Mucosa of stomach (tissue), 1 donor: Measurements from ENCODE around the gene MRC1.
"Not testable (repeated sequence)": the region's sequence is repeated elsewhere in the genome, so short reads cannot be mapped to it uniquely, and the experiment has no call there.

Source experiments
- H3K27me3 ChIP-seq: one replicate; pipeline ENCODE4 v1.7.0; 2013; ENCODE audit warnings: mild to moderate bottlenecking, low read length; ENCODE audit not compliant: control insufficient read depth, insufficient read depth
- H3K36me3 ChIP-seq: one replicate; pipeline ENCODE4 v1.7.0; 2013; ENCODE audit warnings: low read length; ENCODE audit not compliant: control insufficient read depth, insufficient read depth
- H3K4me1 ChIP-seq: one replicate; pipeline ENCODE4 v1.7.0; 2013; ENCODE audit warnings: mild to moderate bottlenecking, low read length; ENCODE audit not compliant: control insufficient read depth, insufficient read depth
- H3K4me3 ChIP-seq: one replicate; pipeline ENCODE4 v1.7.0; 2013; ENCODE audit warnings: low read length
- H3K9ac ChIP-seq: one replicate; pipeline ENCODE4 v1.7.0; 2013; ENCODE audit warnings: mild to moderate bottlenecking, low read length, moderate library complexity
- H3K9me3 ChIP-seq: one replicate; pipeline ENCODE4 v1.7.0; 2013; ENCODE audit warnings: mild to moderate bottlenecking, low read length, moderate library complexity; ENCODE audit not compliant: control insufficient read depth
- donor health status: Pancreatic carcinoma.

Gene MRC1

GRCh38 chr10:17914169-17915045, 105.3 kb downstream of the MRC1 start:
- H3K36me3 ChIP-seq, result no peaks in the 10 kb centered on the region
- H3K9me3 ChIP-seq, result no peaks in the 10 kb centered on the region
- no peaks in the 10 kb centered on the region for H3K27me3 ChIP-seq
- no peak overlapping the region for H3K9ac ChIP-seq
- H3K4me1 ChIP-seq, result no peaks in the 10 kb centered on the region
- H3K4me3 ChIP-seq, result no peak overlapping the region

GRCh38 chr10:17915181-17915580, 106.0 kb downstream of the MRC1 start:
- Histone ChIP-seq H3K9me3 (no peaks in the 10 kb centered on the region), H3K4me3 (no peak overlapping the region), H3K4me1 (no peaks in the 10 kb centered on the region), H3K27me3 (no peaks in the 10 kb centered on the region), H3K36me3 (no peaks in the 10 kb centered on the region), H3K9ac (no peak overlapping the region)

GRCh38 chr10:17918187-17918903, 109.2 kb downstream of the MRC1 start:
- Histone ChIP-seq H3K36me3 (no peaks in the 10 kb centered on the region), H3K9me3 (no peaks in the 10 kb centered on the region), H3K4me1 (no peaks in the 10 kb centered on the region)

GRCh38 chr10:17921378-17921777, 112.2 kb downstream of the MRC1 start:
- H3K9ac ChIP-seq, result no peak overlapping the region
- H3K4me1 ChIP-seq, result no peaks in the 10 kb centered on the region
- no peaks in the 10 kb centered on the region for H3K9me3 ChIP-seq
- no peaks in the 10 kb centered on the region for H3K36me3 ChIP-seq
- H3K4me3 ChIP-seq, result no peak overlapping the region
- H3K27me3 ChIP-seq, result no peaks in the 10 kb centered on the region

More at GRCh38 chr10:17918187-17918903, 109.2 kb downstream of the MRC1 start:
- no peaks in the 10 kb centered on the region for H3K27me3 ChIP-seq
- H3K9ac ChIP-seq, result no peak overlapping the region
- no peak overlapping the region for H3K4me3 ChIP-seq

- Histone ChIP-seq H3K4me1 (no peaks in the 10 kb centered on the region), H3K9ac (no peak overlapping the region), H3K4me3 (no peak overlapping the region), H3K27me3 (no peaks in the 10 kb centered on the region), H3K9me3 (no peaks in the 10 kb centered on the region), H3K36me3 (no peaks in the 10 kb centered on the region)
These were observed 114.6 kb downstream of the MRC1 start for GRCh38 chr10:17923728-17924127.

- no peaks in the 10 kb centered on the region for H3K36me3 ChIP-seq
These were observed 134.0 kb downstream of the MRC1 start for GRCh38 chr10:17943033-17943745.

GRCh38 chr10:17950269-17950668, 141.1 kb downstream of the MRC1 start:
- not testable (repeated sequence) for H3K9me3 ChIP-seq, H3K36me3 ChIP-seq, H3K4me1 ChIP-seq, H3K4me3 ChIP-seq, H3K27me3 ChIP-seq, H3K9ac ChIP-seq

More at GRCh38 chr10:17943033-17943745, 134.0 kb downstream of the MRC1 start:
- Histone ChIP-seq H3K9me3 (no peaks in the 10 kb centered on the region), H3K4me1 (no peaks in the 10 kb centered on the region), H3K9ac (no peak overlapping the region), H3K4me3 (no peak overlapping the region), H3K27me3 (no peaks in the 10 kb centered on the region)

- Histone ChIP-seq H3K27me3 (no peaks in the 10 kb centered on the region), H3K9me3 (no peaks in the 10 kb centered on the region), H3K9ac (no peak overlapping the region), H3K4me1 (no peaks in the 10 kb centered on the region), H3K4me3 (no peak overlapping the region), H3K36me3 (no peaks in the 10 kb centered on the region)
These were observed 141.6 kb downstream of the MRC1 start for GRCh38 chr10:17950726-17951125.

- H3K4me1 ChIP-seq, result no peaks in the 10 kb centered on the region
- no peaks in the 10 kb centered on the region for H3K27me3 ChIP-seq
- H3K9me3 ChIP-seq, result no peaks in the 10 kb centered on the region
- no peak within 1 kb of the TSS for H3K9ac ChIP-seq
- no peak within 1 kb of the TSS for H3K4me3 ChIP-seq
- H3K36me3 ChIP-seq, result no peaks in the 10 kb centered on the region
These were observed 142.8 kb downstream of the MRC1 start, which contains the start of gene SLC39A12 for GRCh38 chr10:17951868-17952371. Gene SLC39A12, plus strand, starts transcription at chr10:17951918. Its CDS starts 1,359 bp downstream, at chr10:17953277.

- not testable (repeated sequence) for H3K9ac ChIP-seq, H3K9me3 ChIP-seq, H3K4me3 ChIP-seq
These were observed 145.2 kb downstream of the MRC1 start for GRCh38 chr10:17954372-17954771.

GRCh38 chr10:17954861-17955260, 145.7 kb downstream of the MRC1 start:
- Histone ChIP-seq H3K36me3 (no peaks in the 10 kb centered on the region), H3K9me3 (no peaks in the 10 kb centered on the region), H3K4me3 (no peak overlapping the region), H3K27me3 (no peaks in the 10 kb centered on the region), H3K4me1 (no peaks in the 10 kb centered on the region), H3K9ac (no peak overlapping the region)

More at GRCh38 chr10:17954372-17954771, 145.2 kb downstream of the MRC1 start:
- not testable (repeated sequence) for H3K36me3 ChIP-seq, H3K4me1 ChIP-seq, H3K27me3 ChIP-seq
